Skeletal muscle satellite cell (primary cell): Measurements from ENCODE around the gene CYFIP1.

Source experiments
- H3K27me3 ChIP-seq: 2 replicates; pipeline ENCODE4 v1.7.0; 2013; ENCODE audit warnings: low read length; ENCODE audit not compliant: control insufficient read depth, insufficient read depth
- H3K36me3 ChIP-seq: 2 replicates; pipeline ENCODE4 v1.7.0; 2013; ENCODE audit warnings: mild to moderate bottlenecking, control low read depth, low read length; ENCODE audit not compliant: insufficient read depth
- H3K4me1 ChIP-seq: 2 replicates; pipeline ENCODE4 v1.7.0; 2013; ENCODE audit warnings: low read length; ENCODE audit not compliant: control insufficient read depth, insufficient read depth
- H3K4me2 ChIP-seq: 2 replicates; pipeline ENCODE4 v1.7.0; 2013; ENCODE audit warnings: mild to moderate bottlenecking, low read length
- H3K4me3 ChIP-seq: 2 replicates; pipeline ENCODE4 v1.7.0; 2013; ENCODE audit warnings: low read length
- H3K9ac ChIP-seq: 2 replicates; pipeline ENCODE4 v1.7.0; 2013; ENCODE audit warnings: mild to moderate bottlenecking, low read depth, low read length, moderate library complexity
- H3K9me3 ChIP-seq: replicated peaks from 2 replicates; pipeline ENCODE4 v1.7.0; 2013; ENCODE audit warnings: mild to moderate bottlenecking, control low read depth, low read length

Gene CYFIP1

DNA sequence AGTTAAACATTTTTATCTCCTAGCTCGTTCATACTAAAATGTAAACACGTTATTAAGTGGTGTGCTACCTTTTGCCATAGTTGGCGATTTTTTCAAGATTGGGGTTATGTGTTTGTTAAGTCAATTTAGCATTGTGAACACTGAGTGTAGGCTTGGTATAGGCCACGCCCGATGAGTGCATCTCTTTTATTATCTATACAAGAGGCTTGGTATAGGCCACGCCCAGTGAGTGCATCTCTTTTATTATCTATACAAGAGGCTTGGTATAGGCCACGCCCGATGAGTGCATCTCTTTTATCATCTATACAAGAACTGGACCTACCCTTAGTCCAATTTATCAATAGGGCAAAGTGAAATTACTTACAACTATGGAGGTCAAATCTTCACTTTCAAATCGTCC, 71.3 kb downstream of the CYFIP1 start:
- Histone ChIP-seq H3K9ac (no peak overlapping the region), H3K4me1 (no peaks in the 10 kb centered on the region), H3K4me3 (no peak overlapping the region), H3K9me3 (no peaks in the 10 kb centered on the region), H3K36me3 (peaks cover 75% of the 10 kb centered on the region), H3K4me2 (no peak overlapping the region), H3K27me3 (no peaks in the 10 kb centered on the region)

DNA sequence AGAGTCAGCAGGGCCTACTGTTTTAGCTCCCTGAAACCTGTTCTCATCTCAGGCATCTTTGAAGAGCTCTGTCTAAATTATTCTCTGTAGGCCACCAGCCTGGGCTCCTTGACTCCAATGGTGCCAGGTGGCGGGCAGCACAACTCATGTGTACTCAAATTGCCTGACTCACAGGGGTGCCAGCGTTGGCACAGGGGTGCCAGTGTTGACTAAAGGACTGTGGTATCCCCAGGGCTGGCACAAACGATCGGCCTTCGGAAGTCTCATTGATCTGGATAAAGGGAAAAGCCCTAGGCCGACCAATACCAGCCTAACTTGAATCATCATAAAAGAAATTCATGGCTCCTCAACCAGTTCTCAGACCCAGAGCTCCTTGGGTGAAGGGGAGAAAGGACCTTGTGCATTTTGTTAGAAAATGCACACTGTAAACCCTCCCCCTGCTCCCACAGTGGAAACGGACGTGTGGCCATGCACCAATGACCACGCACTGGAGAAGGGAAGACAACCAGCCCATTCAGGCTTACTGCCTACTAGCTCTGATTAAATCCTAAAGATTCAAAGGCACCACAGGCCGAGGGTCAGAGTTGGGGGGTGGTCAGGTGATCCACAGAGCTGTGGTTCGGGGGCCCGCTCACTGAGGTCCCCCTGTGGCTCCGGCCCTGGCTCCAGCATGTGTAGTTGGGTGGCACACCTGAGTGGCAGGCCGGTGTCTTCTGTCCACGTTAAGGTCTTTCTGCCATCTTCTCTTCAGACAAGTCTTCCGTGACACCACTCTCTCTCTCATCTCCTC, 72.8 kb downstream of the CYFIP1 start:
- Histone ChIP-seq H3K4me2 (no peak overlapping the region), H3K9ac (no peak overlapping the region), H3K9me3 (no peaks in the 10 kb centered on the region), H3K27me3 (no peaks in the 10 kb centered on the region), H3K36me3 (peaks cover 73% of the 10 kb centered on the region), H3K4me3 (no peak overlapping the region), H3K4me1 (no peaks in the 10 kb centered on the region)

DNA sequence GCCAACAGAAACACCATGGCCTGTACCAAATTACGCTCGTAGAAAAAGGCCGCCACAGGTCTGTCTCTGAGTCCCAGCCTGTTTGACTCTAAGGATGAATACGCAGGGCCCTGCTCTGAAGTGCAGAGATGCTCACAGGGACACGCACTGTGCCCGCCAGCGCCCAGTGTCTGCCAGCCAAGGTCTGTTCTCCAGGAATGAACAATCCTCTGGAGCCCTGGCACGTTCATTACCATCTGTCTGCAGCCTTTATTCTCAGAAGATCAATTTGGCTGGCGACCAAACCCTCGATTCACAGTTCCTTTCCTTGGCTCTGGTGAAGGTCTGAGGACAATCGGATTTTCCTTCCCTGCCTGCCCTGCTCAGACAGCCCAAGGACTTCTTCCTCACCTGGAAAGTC, 75.4 kb downstream of the CYFIP1 start:
- H3K4me1 ChIP-seq: no peaks in the 10 kb centered on the region
- no peak overlapping the region for H3K9ac ChIP-seq
- H3K36me3 ChIP-seq: peaks cover 60% of the 10 kb centered on the region
- H3K9me3 ChIP-seq: no peaks in the 10 kb centered on the region
- H3K4me3 ChIP-seq: no peak overlapping the region
- H3K4me2 ChIP-seq: no peak overlapping the region
- no peaks in the 10 kb centered on the region for H3K27me3 ChIP-seq

DNA sequence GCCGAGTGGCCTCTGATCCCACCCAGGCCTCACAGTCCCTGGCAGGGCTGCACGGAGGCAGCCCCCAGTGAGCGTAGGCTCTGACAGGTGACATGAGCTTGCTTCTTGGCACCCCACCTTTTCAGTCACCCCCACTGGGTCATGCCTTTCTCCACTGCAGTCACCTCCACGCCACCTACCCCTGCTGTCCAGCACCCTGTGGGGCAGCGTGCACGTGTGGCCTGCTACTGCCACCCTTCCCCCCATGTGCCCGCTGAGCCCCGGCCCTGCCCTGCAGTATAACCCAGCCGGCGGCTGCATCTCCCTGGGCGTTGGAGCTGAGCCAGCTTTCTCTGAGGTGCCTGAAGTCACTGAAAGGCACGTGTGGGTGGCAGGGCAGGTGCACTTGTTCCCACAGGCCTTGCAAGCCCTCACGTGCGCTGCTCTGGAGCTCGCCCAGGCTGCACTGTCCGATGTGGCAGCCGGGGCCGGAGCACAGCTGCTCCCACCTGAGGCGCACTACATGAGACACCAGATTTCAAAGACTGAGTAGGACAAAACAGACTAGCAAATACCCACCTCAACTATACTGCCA, 76.1 kb downstream of the CYFIP1 start:
- Histone ChIP-seq H3K27me3 (no peaks in the 10 kb centered on the region), H3K36me3 (peaks cover 57% of the 10 kb centered on the region), H3K9ac (no peak overlapping the region), H3K9me3 (no peaks in the 10 kb centered on the region), H3K4me3 (no peak overlapping the region), H3K4me1 (no peaks in the 10 kb centered on the region), H3K4me2 (no peak overlapping the region)

DNA sequence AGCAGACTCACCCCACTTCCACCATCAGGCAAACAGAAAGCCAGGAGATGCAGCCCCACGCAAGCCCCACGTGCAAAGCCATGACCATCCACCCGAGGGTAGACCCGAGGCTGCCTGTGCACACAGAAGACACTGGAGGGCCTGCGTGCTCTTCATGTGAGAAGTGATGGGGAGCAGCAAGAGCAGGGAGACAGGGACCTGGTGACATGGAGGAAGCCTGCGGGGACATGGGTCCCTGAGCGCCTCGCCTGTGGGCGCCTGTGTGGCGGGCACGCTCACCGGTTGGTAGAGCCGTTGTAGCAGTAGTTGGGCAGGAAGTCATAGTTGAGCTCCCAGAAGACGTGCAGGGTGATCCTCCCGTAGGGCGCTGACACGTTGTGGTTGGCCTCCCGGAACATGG, 76.7 kb downstream of the CYFIP1 start:
- Histone ChIP-seq H3K9me3 (no peaks in the 10 kb centered on the region), H3K36me3 (peaks cover 52% of the 10 kb centered on the region), H3K4me3 (no peak overlapping the region), H3K9ac (no peak overlapping the region), H3K27me3 (no peaks in the 10 kb centered on the region), H3K4me1 (no peaks in the 10 kb centered on the region), H3K4me2 (no peak overlapping the region)

DNA sequence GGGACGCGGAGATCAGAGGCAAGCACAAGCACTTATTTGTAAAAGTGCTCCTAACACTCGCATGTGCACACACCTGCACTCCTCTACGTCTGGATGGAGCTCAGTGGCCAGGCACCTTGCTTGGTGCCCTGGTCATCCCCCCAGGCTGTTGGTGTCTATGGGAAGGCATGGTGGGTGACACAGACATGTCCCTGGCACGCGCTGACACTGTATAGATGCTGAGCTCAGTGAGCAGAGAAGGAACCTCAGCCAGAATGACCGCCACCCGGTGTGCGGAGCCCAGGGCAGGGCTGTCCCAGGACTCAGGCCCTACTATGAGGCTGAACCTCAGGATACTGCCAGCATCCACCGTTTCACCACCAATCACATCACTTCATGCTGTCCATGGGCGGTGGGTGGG, 77.2 kb downstream of the CYFIP1 start:
- H3K9ac ChIP-seq: no peak overlapping the region
- peaks cover 50% of the 10 kb centered on the region for H3K36me3 ChIP-seq
- H3K4me2 ChIP-seq: no peak overlapping the region
- H3K4me3 ChIP-seq: no peak overlapping the region
- H3K9me3 ChIP-seq: no peaks in the 10 kb centered on the region
- H3K27me3 ChIP-seq: no peaks in the 10 kb centered on the region
- H3K4me1 ChIP-seq: no peaks in the 10 kb centered on the region

DNA sequence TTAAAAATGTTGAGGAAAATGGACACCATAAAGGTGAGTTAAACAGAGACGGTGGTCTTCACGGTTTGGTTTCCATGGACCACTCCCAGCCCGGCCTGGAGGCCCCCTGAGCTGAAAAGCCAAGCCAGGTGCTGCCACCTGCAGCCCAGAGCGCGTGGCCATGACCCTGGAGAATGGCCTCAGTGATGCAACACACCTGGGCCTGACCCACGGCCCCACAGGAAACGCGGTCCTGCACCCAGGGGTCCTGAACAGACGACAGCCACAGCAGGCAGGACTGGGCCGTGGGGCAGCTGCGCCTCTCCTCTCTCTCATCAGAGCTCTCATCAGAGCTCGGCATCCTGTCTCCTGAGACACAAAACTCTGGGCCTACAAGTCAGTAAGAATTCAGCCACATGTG, 77.6 kb downstream of the CYFIP1 start:
- Histone ChIP-seq H3K27me3 (no peaks in the 10 kb centered on the region), H3K4me3 (no peak overlapping the region), H3K36me3 (peaks cover 50% of the 10 kb centered on the region), H3K9ac (no peak overlapping the region), H3K4me2 (no peak overlapping the region), H3K4me1 (no peaks in the 10 kb centered on the region), H3K9me3 (no peaks in the 10 kb centered on the region)

DNA sequence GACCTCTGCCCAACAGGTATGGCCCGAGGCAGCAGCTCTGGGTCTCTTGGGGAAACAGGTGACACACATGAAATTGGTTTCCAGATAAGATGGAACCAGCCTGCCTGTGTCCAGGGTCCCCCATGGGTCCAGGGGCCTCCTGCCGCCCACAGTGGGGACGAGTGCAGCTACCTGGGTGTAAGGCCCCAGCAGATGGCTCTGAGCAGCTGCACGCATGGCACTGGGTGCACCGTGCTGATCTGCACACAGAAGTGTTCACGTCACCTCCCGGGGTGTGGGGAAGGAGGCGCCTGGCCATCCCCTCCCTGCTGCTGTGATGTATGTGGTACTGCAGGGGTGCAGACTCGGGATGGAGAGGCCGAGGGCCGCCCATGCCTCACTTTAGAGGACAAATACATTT, 78.1 kb downstream of the CYFIP1 start:
- no peak overlapping the region for H3K4me3 ChIP-seq
- H3K9me3 ChIP-seq: no peaks in the 10 kb centered on the region
- H3K36me3 ChIP-seq: peaks cover 45% of the 10 kb centered on the region
- H3K27me3 ChIP-seq: no peaks in the 10 kb centered on the region
- no peak overlapping the region for H3K9ac ChIP-seq
- no peak overlapping the region for H3K4me2 ChIP-seq
- no peaks in the 10 kb centered on the region for H3K4me1 ChIP-seq

DNA sequence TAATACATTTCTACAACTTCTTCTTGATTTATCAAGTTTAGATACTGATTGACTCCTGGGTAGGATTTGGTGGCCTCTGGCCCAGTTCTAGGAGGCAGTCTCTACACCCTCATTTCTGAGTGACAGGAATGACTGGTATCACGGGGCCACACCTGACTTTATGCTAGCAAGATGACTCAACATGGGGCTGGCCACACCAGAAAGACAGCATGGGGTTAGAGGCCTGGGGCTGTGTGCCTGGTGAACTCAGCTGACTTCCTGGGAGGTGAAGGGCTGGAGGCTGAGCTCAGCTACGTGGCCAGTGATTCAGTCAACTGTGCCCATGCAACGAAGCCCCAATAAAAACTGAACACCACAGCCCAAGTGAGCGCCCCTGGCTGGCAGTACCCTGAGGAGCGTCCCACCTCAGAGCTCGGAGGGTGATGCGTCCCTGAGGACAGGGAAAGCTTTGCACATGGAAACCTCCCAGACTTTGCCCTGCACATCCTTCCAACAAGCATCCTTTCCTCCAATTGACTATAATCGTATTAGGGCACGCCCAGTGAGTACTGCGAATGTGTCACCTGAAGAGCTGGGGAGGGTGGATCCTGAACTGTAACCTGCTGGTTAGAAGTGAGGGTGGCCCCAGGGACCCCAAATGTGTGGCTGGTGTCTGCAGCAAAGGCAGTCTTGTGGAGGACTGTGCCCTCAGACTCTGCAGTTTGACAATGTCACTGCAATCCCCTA, 84.5 kb downstream of the CYFIP1 start:
- H3K4me2 ChIP-seq: no peak overlapping the region
- peaks cover 5% of the 10 kb centered on the region for H3K4me1 ChIP-seq
- no peak overlapping the region for H3K9ac ChIP-seq
- H3K27me3 ChIP-seq: no peaks in the 10 kb centered on the region
- H3K9me3 ChIP-seq: no peaks in the 10 kb centered on the region
- no peak overlapping the region for H3K4me3 ChIP-seq
- H3K36me3 ChIP-seq: peaks cover 35% of the 10 kb centered on the region

DNA sequence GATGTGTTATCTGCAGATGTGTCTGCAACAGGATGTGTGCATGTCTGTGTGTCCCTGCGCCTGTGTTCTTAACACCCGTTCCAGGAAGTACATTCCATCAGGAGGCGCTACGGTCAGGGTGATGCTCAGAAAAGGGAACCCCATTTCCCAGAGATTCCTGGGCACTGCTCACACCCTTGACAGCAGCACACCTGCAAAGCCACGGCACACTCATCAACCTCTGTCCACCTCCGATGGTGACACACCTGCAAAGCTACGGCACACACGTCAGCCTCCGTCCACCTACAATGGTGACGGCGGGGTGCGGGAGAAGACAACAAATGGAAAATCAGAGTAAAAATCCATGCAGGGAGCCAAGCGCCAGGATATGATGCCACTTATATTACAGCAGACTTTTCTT, 86.3 kb downstream of the CYFIP1 start:
- Histone ChIP-seq H3K9ac (no peak overlapping the region), H3K27me3 (no peaks in the 10 kb centered on the region), H3K4me3 (no peak overlapping the region), H3K4me2 (no peak overlapping the region), H3K36me3 (peaks cover 27% of the 10 kb centered on the region), H3K4me1 (peaks cover 5% of the 10 kb centered on the region), H3K9me3 (no peaks in the 10 kb centered on the region)

DNA sequence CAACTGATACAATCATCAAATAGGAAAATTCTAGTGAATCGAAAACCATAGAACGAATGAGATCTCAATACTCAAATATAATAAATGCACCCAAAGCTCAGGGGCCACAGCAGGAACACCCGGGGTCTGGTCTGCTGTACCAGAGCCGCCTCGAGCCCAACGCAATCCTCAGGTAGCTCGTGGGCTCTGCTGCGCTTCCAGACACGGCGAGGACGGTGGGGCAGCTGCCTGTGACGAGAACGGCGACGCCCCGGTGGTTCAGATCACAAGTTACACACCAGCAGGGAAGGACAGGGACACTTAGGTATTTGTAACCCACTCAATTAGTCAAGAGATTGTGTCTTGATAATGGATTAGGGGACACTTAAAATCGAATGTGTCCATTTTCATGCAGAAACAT, 87.1 kb downstream of the CYFIP1 start:
- Histone ChIP-seq H3K27me3 (no peaks in the 10 kb centered on the region), H3K4me3 (no peak overlapping the region), H3K9ac (no peak overlapping the region), H3K4me1 (peaks cover 13% of the 10 kb centered on the region), H3K4me2 (no peak overlapping the region), H3K36me3 (peaks cover 27% of the 10 kb centered on the region), H3K9me3 (no peaks in the 10 kb centered on the region)
